Activated CD8-positive, alpha-beta memory T cell treated with anti-CD3 and anti-CD28 coated beads, Interleukin-2, amount 10 ng/mL, durations not matched to agents 7 days and 5 days (primary cell): ENCODE data around the gene VPS9D1. TPM values are rescaled to one million over a fixed set of nuclear protein-coding genes. Genes with fewer than 3 reads are reported as not detected.

Source experiments
- ATAC-seq: fragments of 150-1000 bp; cut with Tn5 transposase; one replicate; pipeline ENCODE4 v1.10.0; 2021; ENCODE audit warnings: moderate library complexity
- CTCF ChIA-PET: fragments of 350-600 bp; sonication (Branson Sonifier 250); formaldehyde crosslinking; loops from one replicate; lab custom pipeline; 2021; ENCODE audit warnings: antibody characterized with exemption; lab: Charles Lee
- DNase-seq: peaks from one replicate; pipeline ENCODE4 v3.0.0-alpha.2; 2020
- H3K27ac Mint-ChIP-seq: one replicate; pipeline ENCODE4 v1.8.0; 2021; ENCODE audit warnings: mild to moderate bottlenecking, mixed read lengths
- H3K27me3 Mint-ChIP-seq: one replicate; pipeline ENCODE4 v1.8.0; 2021; ENCODE audit warnings: mixed read lengths
- H3K36me3 Mint-ChIP-seq: one replicate; pipeline ENCODE4 v1.8.0; 2021; ENCODE audit warnings: mild to moderate bottlenecking, mixed read lengths
- H3K4me1 Mint-ChIP-seq: one replicate; pipeline ENCODE4 v1.8.0; 2021; ENCODE audit warnings: mixed read lengths
- H3K4me3 Mint-ChIP-seq: one replicate; pipeline ENCODE4 v1.8.0; 2021; ENCODE audit warnings: mild to moderate bottlenecking, moderate library complexity, mixed read lengths
- H3K9me3 Mint-ChIP-seq: one replicate; pipeline ENCODE4 v1.8.0; 2022; ENCODE audit warnings: low read depth, mixed read lengths
- total RNA-seq, 2 experiments: library from RNA; stranded (reverse); gene quantifications; one replicate each; pipeline ENCODE4 v1.2.3, GENCODE V29; 2021

Gene VPS9D1
- total RNA-seq, 2 experiments from 2014 or later, result 3.6 to 4.6 TPM

DNA sequence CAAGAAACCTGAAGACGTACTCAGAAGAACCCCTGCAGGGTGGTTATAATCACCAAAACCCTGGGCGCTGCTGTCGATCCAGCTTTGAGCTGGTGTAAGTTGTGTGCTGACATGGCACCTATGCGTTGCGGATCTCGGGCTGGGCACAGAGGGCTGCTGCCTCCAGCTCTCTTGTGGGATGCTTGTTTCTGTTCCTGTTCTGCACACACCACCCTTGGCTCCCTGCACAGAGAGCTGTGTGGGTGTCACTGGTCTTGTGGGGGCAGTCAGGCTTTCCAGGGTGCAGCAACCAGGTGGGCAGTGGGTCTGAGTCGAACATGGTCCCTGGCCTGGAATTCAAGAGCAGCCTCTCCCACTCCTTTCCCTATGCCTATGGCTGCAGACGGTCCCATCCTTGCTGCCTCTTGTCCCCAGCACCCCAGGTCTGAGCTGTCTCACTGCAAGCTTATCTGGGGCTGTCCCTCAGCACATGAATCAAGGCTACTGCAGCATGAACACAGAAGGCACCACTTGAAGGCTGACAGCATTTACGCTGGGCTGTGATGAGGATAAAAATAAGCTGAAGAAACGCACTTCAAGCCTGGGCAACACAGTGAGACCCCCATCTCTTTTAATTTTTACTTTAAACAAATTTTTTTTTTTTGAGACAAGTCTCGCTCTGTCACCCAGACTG, 20.8 kb upstream of the VPS9D1 start:
- DNase-seq (no peak), ATAC-seq (no peak)
- H3K27me3 Mint-ChIP-seq, result no peaks in the 10 kb centered on the region
- H3K4me1 Mint-ChIP-seq, result peaks cover 19% of the 10 kb centered on the region
- peaks cover 63% of the 10 kb centered on the region for H3K36me3 Mint-ChIP-seq
- no peak overlapping the region for H3K4me3 Mint-ChIP-seq
- no peaks in the 10 kb centered on the region for H3K9me3 Mint-ChIP-seq
- CTCF ChIA-PET, result interaction anchor here (1.1 to 3.5 kb wide), 5 partner anchors 16 to 119 kb away, joined by 4 to 15 read pairs (median 10); no protein-coding TSS in a partner anchor
- peak overlapping the region; percentile 7 for H3K27ac Mint-ChIP-seq

DNA sequence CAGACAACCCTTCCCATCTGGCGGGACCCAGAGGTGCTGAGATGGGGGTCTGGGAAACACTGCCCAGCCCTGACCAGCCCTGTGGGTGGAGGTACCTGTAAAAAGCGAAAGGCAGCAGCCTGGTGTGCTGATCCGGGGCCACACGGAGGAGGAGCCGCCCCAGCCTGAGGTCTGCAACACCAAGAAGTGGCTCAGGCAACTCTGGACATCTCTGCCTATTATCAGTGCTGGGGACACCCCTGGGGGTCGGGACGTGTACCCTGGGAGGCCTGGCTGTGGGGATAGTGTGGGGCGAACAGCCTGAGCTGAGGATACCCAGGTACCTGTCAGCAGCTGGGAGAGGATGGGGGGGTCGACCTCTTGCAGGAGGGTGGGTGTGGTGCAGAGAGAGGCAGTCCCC, 18.7 kb upstream of the VPS9D1 start:
- Mint-ChIP-seq H3K4me1 (peaks cover 21% of the 10 kb centered on the region), H3K4me3 (no peak overlapping the region), H3K36me3 (peaks cover 69% of the 10 kb centered on the region), H3K27ac (no peak overlapping the region), H3K9me3 (no peaks in the 10 kb centered on the region), H3K27me3 (no peaks in the 10 kb centered on the region)
- ATAC-seq, result no peak
- CTCF ChIA-PET, result interaction anchor here (1.0 to 3.1 kb wide), 4 partner anchors 22 to 121 kb away, joined by 3 to 16 read pairs (median 9); partner anchors contain the start of gene SPATA2L
- no peak for DNase-seq

DNA sequence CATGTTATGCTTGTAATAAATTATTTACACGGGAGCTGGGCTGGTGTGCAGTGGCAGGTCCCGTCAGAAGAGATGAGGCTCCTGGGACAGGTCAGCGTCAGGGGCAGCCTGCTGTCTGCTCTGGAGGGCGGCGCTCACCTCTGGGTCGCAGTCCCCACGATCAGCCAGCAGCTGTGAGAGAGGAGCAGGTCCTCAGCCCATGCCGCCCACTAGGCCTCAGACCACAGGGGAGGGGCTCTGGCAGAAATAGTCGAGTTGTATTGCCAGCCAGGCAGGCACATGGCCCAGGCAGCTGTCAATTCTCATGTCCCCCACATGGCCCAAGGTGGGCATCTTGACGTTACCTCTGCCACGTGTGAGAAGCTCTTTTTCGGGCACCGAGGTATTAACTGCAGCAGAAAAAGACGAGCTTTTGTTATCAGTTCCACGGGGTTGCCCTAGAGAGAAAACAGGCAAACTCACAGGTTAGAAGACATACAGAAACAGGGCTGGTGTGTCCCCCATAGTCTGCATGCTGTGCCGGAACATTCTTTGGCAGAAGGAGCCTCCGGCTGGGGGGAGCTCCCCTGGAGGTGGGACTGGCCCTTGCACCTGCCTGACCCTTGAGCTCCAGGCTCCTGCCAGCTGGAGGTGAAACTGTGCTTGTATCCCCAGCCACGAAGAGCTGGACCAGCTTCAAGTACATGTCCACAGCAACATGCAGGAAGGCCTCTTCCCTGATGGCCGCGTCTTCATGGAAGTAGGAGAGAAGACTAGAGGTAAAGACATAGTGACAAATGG, 18.0 kb upstream of the VPS9D1 start:
- peaks cover 21% of the 10 kb centered on the region for H3K4me1 Mint-ChIP-seq
- DNase-seq (no peak), ATAC-seq (no peak)
- no peaks in the 10 kb centered on the region for H3K9me3 Mint-ChIP-seq
- H3K36me3 Mint-ChIP-seq, result peaks cover 68% of the 10 kb centered on the region
- no peaks in the 10 kb centered on the region for H3K27me3 Mint-ChIP-seq
- H3K4me3 Mint-ChIP-seq, result no peak overlapping the region
- CTCF ChIA-PET, result interaction anchor here (0.7 to 3.1 kb wide), 5 partner anchors 32 to 122 kb away, joined by 3 to 16 read pairs (median 4); partner anchors contain the start of gene SPATA2L
- H3K27ac Mint-ChIP-seq, result peak overlapping the region; percentile 38

DNA sequence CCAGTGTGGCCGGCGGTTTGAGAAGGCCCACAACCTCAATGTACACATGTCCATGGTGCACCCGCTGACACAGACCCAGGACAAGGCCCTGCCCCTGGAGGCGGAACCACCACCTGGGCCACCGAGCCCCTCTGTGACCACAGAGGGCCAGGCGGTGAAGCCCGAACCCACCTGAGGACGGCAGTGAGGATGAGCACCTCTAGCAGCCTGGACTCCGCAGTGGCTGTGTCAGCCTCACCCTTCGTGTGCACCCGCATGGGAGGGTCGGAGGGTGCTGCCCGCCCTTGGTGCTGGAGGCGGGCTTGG, 17.3 kb upstream of the VPS9D1 start:
- no peak for ATAC-seq
- peaks cover 21% of the 10 kb centered on the region for H3K4me1 Mint-ChIP-seq
- no peak overlapping the region for H3K4me3 Mint-ChIP-seq
- H3K36me3 Mint-ChIP-seq, result peaks cover 71% of the 10 kb centered on the region
- no peak overlapping the region for H3K27ac Mint-ChIP-seq
- CTCF ChIA-PET, result interaction anchor here (0.7 to 3.1 kb wide), 5 partner anchors 14 to 123 kb away, joined by 4 to 16 read pairs (median 8); no protein-coding TSS in a partner anchor
- no peaks in the 10 kb centered on the region for H3K9me3 Mint-ChIP-seq
- no peak for DNase-seq
- no peaks in the 10 kb centered on the region for H3K27me3 Mint-ChIP-seq

DNA sequence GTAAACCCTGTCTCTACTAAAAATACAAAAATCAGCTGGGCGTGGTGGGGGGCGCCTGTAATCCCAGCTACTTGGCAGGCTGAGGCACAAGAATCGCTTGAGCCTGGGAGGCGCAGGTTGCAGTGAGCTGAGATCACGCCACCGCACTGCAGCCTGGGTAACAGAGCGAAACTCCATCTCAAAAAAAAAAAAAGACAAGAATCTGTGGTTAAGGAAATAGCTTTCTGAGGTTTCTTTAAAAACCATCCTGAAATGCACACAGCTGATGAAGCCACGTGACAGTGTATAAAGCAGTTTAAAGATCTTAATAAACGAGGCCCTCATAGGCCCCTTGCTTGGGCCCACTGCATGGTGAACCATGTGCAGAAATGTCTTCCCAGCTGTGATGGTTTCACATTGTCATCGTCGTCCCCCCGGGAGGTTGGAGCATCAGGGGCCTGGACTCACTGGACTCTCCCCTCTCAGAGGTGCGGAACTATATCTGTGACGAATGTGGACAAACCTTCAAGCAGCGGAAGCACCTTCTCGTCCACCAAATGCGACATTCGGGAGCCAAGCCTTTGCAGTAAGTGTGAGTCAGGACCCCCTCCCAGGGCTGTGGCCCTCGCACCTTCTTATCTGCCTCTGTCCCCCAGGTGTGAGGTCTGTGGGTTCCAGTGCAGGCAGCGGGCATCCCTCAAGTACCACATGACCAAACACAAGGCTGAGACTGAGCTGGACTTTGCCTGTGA, 16.8 kb upstream of the VPS9D1 start:
- Mint-ChIP-seq H3K4me1 (peaks cover 24% of the 10 kb centered on the region), H3K27ac (peak overlapping the region; percentile 79), H3K36me3 (peaks cover 73% of the 10 kb centered on the region), H3K4me3 (no peak overlapping the region), H3K27me3 (no peaks in the 10 kb centered on the region), H3K9me3 (no peaks in the 10 kb centered on the region)
- DNase-seq (peak; percentile 77), ATAC-seq (peak; percentile 70)
- CTCF ChIA-PET, result interaction anchor here (0.6 to 3.1 kb wide), 6 partner anchors 14 to 139 kb away, joined by 3 to 16 read pairs (median 8); no protein-coding TSS in a partner anchor

DNA sequence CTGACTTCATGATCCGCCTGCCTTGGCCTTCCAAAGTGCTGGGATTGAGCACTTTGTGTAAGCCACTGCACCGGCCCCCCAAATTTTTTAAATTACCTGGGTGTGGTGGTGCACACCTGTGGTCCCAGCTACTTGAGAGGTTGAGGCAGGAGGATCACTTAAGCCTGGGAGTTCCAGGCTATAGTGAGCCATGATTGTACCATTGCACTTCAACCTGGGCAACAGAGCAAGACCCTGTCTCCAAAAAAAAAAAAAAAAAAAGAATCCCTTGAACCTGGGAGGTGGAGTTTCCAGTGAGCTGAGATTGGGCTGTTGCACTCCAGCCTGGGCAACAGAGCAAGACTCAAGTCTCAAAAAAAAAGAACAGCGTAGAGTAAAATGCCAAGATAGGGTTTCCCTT, 15.9 kb upstream of the VPS9D1 start:
- DNase-seq (no peak), ATAC-seq (no peak)
- peak overlapping the region; percentile 79 for H3K27ac Mint-ChIP-seq
- H3K4me1 Mint-ChIP-seq, result peaks cover 28% of the 10 kb centered on the region
- H3K36me3 Mint-ChIP-seq, result peaks cover 78% of the 10 kb centered on the region
- CTCF ChIA-PET, result interaction anchor here (1.0 to 3.1 kb wide), 6 partner anchors 13 to 124 kb away, joined by 5 to 16 read pairs (median 8); no protein-coding TSS in a partner anchor
- H3K4me3 Mint-ChIP-seq, result no peak overlapping the region
- no peaks in the 10 kb centered on the region for H3K9me3 Mint-ChIP-seq
- H3K27me3 Mint-ChIP-seq, result no peaks in the 10 kb centered on the region

DNA sequence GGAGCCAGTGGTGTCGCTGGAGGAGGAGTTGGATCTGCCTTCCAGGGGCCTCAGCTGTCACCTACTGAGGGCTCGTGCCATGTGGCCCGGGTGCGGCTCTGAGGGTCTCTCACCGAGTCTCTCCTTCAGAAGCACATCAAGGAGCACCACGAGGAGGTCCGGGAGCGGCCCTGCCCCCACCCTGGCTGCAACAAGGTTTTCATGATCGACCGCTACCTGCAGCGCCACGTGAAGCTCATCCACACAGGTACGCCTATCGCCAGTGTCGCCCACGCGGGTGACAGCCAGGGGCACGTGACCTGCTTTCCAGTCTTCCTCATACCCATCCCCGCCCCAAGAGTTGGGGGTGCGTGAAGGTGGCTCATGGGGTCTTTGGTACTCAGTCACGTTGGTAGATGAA, 13.1 kb upstream of the VPS9D1 start:
- H3K4me3 Mint-ChIP-seq, result no peak overlapping the region
- H3K27ac Mint-ChIP-seq, result no peak overlapping the region
- peaks cover 31% of the 10 kb centered on the region for H3K4me1 Mint-ChIP-seq
- H3K36me3 Mint-ChIP-seq, result peaks cover 78% of the 10 kb centered on the region
- H3K27me3 Mint-ChIP-seq, result no peaks in the 10 kb centered on the region
- CTCF ChIA-PET, result interaction anchor here (0.8 kb wide), 1 partner anchor 28 kb away, joined by 3 read pairs; no protein-coding TSS in a partner anchor
- DNase-seq, result no peak
- no peaks in the 10 kb centered on the region for H3K9me3 Mint-ChIP-seq
- ATAC-seq, result no peak

DNA sequence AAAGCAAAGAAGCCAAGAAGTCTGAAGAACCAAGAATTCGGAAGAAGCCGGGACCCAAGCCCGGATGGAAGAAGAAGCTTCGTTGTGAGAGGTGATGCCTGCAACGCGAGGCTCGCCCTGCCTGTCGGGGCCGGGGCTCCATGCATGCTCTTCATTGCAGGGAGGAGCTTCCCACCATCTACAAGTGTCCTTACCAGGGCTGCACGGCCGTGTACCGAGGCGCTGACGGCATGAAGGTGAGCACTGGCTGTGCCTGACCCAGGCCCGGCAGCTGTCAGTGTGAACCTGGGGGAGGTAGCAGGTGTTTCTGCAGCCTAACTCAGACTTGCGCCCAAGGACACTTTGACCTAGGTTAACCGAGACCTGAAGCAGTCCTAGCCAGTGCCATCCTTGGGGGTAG, 12.6 kb upstream of the VPS9D1 start:
- H3K27me3 Mint-ChIP-seq, result no peaks in the 10 kb centered on the region
- no peaks in the 10 kb centered on the region for H3K9me3 Mint-ChIP-seq
- ATAC-seq (no peak), DNase-seq (no peak)
- peaks cover 29% of the 10 kb centered on the region for H3K4me1 Mint-ChIP-seq
- H3K27ac Mint-ChIP-seq, result no peak overlapping the region
- CTCF ChIA-PET, result interaction anchor here (0.8 kb wide), 1 partner anchor 27 kb away, joined by 3 read pairs; no protein-coding TSS in a partner anchor
- no peak overlapping the region for H3K4me3 Mint-ChIP-seq
- peaks cover 74% of the 10 kb centered on the region for H3K36me3 Mint-ChIP-seq

DNA sequence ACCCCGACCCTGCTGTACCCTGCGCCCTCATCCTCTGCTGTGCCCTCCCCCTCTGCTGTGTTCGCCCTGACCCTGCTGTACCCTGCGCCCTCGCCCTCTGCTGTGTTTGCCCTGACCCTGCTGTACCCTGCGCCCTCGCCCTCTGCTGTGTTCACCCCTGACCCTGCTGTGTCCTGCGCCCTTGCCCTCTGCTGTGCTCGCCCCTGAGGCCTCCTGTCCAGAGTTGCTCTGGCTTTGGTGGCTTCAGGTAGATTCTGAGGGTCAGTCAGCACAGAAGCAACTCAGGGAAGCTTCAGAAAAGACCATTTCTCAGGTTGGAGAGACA, 12.2 kb upstream of the VPS9D1 start:
- Mint-ChIP-seq H3K4me3 (no peak overlapping the region), H3K36me3 (peaks cover 73% of the 10 kb centered on the region), H3K9me3 (no peaks in the 10 kb centered on the region), H3K27me3 (no peaks in the 10 kb centered on the region), H3K4me1 (peaks cover 25% of the 10 kb centered on the region), H3K27ac (no peak overlapping the region)
- DNase-seq (no peak), ATAC-seq (no peak)
- CTCF ChIA-PET, result interaction anchor here (0.9 kb wide), 1 partner anchor 33 kb away, joined by 4 read pairs; no protein-coding TSS in a partner anchor

DNA sequence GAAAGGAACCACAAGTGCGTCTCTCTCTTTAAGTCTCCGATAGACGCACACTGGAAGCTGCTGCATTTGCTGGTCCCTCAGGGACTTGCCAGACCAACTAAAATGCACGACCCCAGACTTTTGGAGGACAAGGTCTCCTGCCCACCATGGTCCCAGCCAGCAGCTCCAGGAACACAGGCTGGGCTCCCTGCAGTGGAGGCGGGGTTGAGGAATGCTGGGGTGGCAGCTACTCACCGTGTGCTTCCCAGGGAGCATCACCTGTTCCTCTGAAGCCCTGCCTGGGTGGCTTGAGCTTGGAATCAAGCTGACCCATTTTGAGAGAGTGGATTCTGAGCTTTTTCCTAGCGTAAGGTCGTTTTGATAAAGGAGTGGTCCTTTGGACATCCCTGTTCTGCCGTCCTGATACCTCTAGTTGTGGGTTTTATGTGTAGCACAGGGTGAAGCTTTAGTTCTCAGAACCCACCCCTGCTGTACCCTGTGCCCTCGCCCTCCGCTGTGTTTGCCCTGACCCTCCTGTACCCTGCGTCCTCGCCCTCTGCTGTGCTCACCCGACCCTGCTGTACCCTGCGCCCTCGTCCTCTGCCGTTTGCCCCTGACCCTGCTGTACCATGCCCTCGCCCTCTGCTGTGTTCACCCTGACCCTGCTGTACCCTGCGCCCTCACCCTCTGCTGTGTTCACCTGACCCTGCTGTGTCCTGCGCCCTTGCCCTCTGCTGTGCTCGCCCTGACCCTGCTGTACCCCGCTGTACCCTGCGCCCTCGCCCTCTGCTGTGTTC, 11.6 kb upstream of the VPS9D1 start:
- Mint-ChIP-seq H3K27me3 (no peaks in the 10 kb centered on the region), H3K9me3 (no peaks in the 10 kb centered on the region), H3K4me3 (no peak overlapping the region), H3K36me3 (peaks cover 72% of the 10 kb centered on the region), H3K4me1 (peaks cover 24% of the 10 kb centered on the region), H3K27ac (no peak overlapping the region)
- DNase-seq (no peak), ATAC-seq (no peak)
- CTCF ChIA-PET, result interaction anchor here (0.9 kb wide), 1 partner anchor 32 kb away, joined by 4 read pairs; no protein-coding TSS in a partner anchor

DNA sequence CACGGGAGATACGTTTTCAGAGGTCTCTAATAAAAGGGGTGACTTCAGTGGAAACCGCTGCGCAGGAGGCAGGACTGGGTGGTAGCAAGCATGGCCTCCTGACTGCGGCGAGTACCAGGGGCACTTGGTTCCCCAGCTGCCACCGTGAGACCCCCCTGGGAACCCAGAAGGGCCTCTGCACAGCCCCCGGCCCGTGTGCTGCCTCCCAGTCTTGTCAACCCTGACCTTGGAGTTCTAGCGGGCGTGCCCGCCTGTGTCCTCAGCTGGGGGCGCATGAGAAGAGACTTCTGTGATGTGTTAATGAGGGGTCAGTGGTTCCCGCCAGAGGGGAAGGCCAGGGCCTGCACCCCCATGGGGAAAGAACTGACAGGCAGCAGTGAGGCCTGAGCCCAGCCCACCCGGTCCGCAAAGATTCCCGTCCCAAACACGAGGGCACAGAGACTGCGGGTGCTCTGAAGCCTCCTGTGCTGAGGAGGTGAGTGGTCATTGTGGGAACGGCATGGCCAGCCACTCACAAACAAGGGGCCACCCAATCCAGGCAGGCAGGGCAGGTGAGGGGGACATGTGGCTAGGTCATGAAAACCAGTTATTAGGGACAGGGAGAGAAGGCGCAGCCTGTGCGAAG, 10.0 kb upstream of the VPS9D1 start:
- ATAC-seq (no peak), DNase-seq (no peak)
- H3K36me3 Mint-ChIP-seq, result peaks cover 68% of the 10 kb centered on the region
- H3K27me3 Mint-ChIP-seq, result no peaks in the 10 kb centered on the region
- CTCF ChIA-PET, result interaction anchor here (0.8 kb wide), 1 partner anchor 30 kb away, joined by 4 read pairs; no protein-coding TSS in a partner anchor
- H3K9me3 Mint-ChIP-seq, result no peaks in the 10 kb centered on the region
- H3K4me1 Mint-ChIP-seq, result peaks cover 24% of the 10 kb centered on the region
- H3K27ac Mint-ChIP-seq, result no peak overlapping the region
- no peak overlapping the region for H3K4me3 Mint-ChIP-seq
